ENCODE measurements around the gene RXYLT1. TPM values are rescaled to one million over a fixed set of nuclear protein-coding genes. Genes with fewer than 3 reads are reported as not detected.
A peak's percentile ranks its signal among the peaks of the same experiment; 100 is the strongest.
"Not testable (repeated sequence)": the region's sequence is repeated elsewhere in the genome, so short reads cannot be mapped to it uniquely, and the experiment has no call there.

Gene RXYLT1
- polyA plus RNA-seq, 1 donor (not counting 4 experiments of a cell fraction or from before 2014, with no cell fraction given): 17.0 TPM

GRCh38 chr12:63841571-63841970 lies 61.9 kb downstream of the RXYLT1 start:
- no peaks in the 10 kb centered on the region for H3K27me3 ChIP-seq (ENCODE audit: control insufficient read depth, extremely low read depth, insufficient read depth, low read length)
- H3K4me1 ChIP-seq (ENCODE audit: control insufficient read depth, extremely low read depth, insufficient read depth, low read length): peaks cover 7% of the 10 kb centered on the region
- TF ChIP-seq EZH2 (IDR thresholded peaks at IDR 0.05; ENCODE audit: low read length): no peak
- TF ChIP-seq CTCF (optimal IDR thresholded peaks at IDR 0.05 in 1 of 3, IDR thresholded peaks at IDR 0.05 in 1 of 3, conservative IDR thresholded peaks at IDR 0.05 in 1 of 3; ENCODE audit: extremely low read depth in 1 of 3, insufficient read depth in 2 of 3, low read length in 3 of 3): no peak
- dilution Hi-C loops (cut with MboI; ENCODE audit: extremely low pct_ligation_motif_present, low sequenced_read_pairs): loop anchor here (25.0 kb wide), 1 partner anchor 421 kb away; no protein-coding TSS in a partner anchor
- no peaks in the 10 kb centered on the region for H3K9me1 ChIP-seq (ENCODE audit: control insufficient read depth, extremely low read depth, insufficient read depth, low read length)
- no peaks in the 10 kb centered on the region for H3K9me3 ChIP-seq (ENCODE audit: control insufficient read depth, low read depth, low read length)
- H4K20me1 ChIP-seq (ENCODE audit: control insufficient read depth, extremely low read depth, insufficient read depth, low read length): no peaks in the 10 kb centered on the region
- no peak for FAIRE-seq
- no peak overlapping the region for H3K4me3 ChIP-seq (ENCODE audit: control insufficient read depth in 2 of 3, extremely low read depth in 1 of 3, insufficient read depth in 2 of 3, low read depth in 1 of 3, low read length in 3 of 3)
- H3K27ac ChIP-seq (ENCODE audit: control insufficient read depth, insufficient read depth, low read length): no peak overlapping the region
- H2AFZ ChIP-seq (ENCODE audit: control insufficient read depth, low read length): no peak overlapping the region
- peaks cover 21% of the 10 kb centered on the region for H3K79me2 ChIP-seq (ENCODE audit: control insufficient read depth, insufficient read depth, low read length)
- H3K9ac ChIP-seq (ENCODE audit: control insufficient read depth, extremely low read depth, insufficient read depth, low read length): no peak overlapping the region
- H3K4me2 ChIP-seq (ENCODE audit: control insufficient read depth, extremely low read depth, insufficient read depth, low read depth, low read length): no peak overlapping the region
- H3K36me3 ChIP-seq (ENCODE audit: control insufficient read depth in 2 of 2, extremely low read depth in 1 of 2, insufficient read depth in 2 of 2, low read length in 2 of 2): peaks cover 0 to 3% of the 10 kb centered on the region in 2 experiments
- DNase-seq (ENCODE audit: low read depth, low spot score): no peak

- not testable (repeated sequence) for H3K27ac ChIP-seq (ENCODE audit: control insufficient read depth, insufficient read depth, low read length)
- dilution Hi-C loops (cut with MboI; ENCODE audit: extremely low pct_ligation_motif_present, low sequenced_read_pairs): loop anchor here (25.0 kb wide), 1 partner anchor 420 kb away; no protein-coding TSS in a partner anchor
Measured at GRCh38 chr12:63842750-63843149, 63.0 kb downstream of the RXYLT1 start.

GRCh38 chr12:63843254-63843720 lies 63.6 kb downstream of the RXYLT1 start:
- dilution Hi-C loops (cut with MboI; ENCODE audit: extremely low pct_ligation_motif_present, low sequenced_read_pairs): loop anchor here (25.0 kb wide), 1 partner anchor 419 kb away; no protein-coding TSS in a partner anchor
- Histone ChIP-seq H3K4me2 (ENCODE audit: control insufficient read depth, extremely low read depth, insufficient read depth, low read depth, low read length) (peak overlapping the region; percentile 88), H3K9me1 (ENCODE audit: control insufficient read depth, extremely low read depth, insufficient read depth, low read length) (peaks cover 2% of the 10 kb centered on the region), H3K9ac (ENCODE audit: control insufficient read depth, extremely low read depth, insufficient read depth, low read length) (peak overlapping the region; percentile 93), H3K4me3 (ENCODE audit: control insufficient read depth in 2 of 3, extremely low read depth in 1 of 3, insufficient read depth in 2 of 3, low read depth in 1 of 3, low read length in 3 of 3) (peak overlapping the region; percentile 97 to 100 (median 100)), H3K27ac (ENCODE audit: control insufficient read depth, insufficient read depth, low read length) (no peak overlapping the region), H3K9me3 (ENCODE audit: control insufficient read depth, low read depth, low read length) (no peaks in the 10 kb centered on the region), H3K36me3 (ENCODE audit: control insufficient read depth in 2 of 2, extremely low read depth in 1 of 2, insufficient read depth in 2 of 2, low read length in 2 of 2) (peaks cover 0 to 7% of the 10 kb centered on the region in 2 experiments), H2AFZ (ENCODE audit: control insufficient read depth, low read length) (peak overlapping the region; percentile 49), H3K4me1 (ENCODE audit: control insufficient read depth, extremely low read depth, insufficient read depth, low read length) (peaks cover 19% of the 10 kb centered on the region), H3K27me3 (ENCODE audit: control insufficient read depth, extremely low read depth, insufficient read depth, low read length) (no peaks in the 10 kb centered on the region), H3K79me2 (ENCODE audit: control insufficient read depth, insufficient read depth, low read length) (peaks cover 36% of the 10 kb centered on the region), H4K20me1 (ENCODE audit: control insufficient read depth, extremely low read depth, insufficient read depth, low read length) (no peaks in the 10 kb centered on the region)
- no peak for DNase-seq (ENCODE audit: low read depth, low spot score)
- TF ChIP-seq CTCF (optimal IDR thresholded peaks at IDR 0.05 in 1 of 3, IDR thresholded peaks at IDR 0.05 in 1 of 3, conservative IDR thresholded peaks at IDR 0.05 in 1 of 3; ENCODE audit: extremely low read depth in 1 of 3, insufficient read depth in 2 of 3, low read length in 3 of 3) (no peak), EZH2 (IDR thresholded peaks at IDR 0.05; ENCODE audit: low read length) (no peak)
- no peak for FAIRE-seq

More at GRCh38 chr12:63842750-63843149, 63.0 kb downstream of the RXYLT1 start:
- H2AFZ ChIP-seq (ENCODE audit: control insufficient read depth, low read length); H3K9ac ChIP-seq (ENCODE audit: control insufficient read depth, extremely low read depth, insufficient read depth, low read length); H3K9me1 ChIP-seq (ENCODE audit: control insufficient read depth, extremely low read depth, insufficient read depth, low read length); H3K27me3 ChIP-seq (ENCODE audit: control insufficient read depth, extremely low read depth, insufficient read depth, low read length); DNase-seq (ENCODE audit: low read depth, low spot score); FAIRE-seq; H3K36me3 ChIP-seq (ENCODE audit: control insufficient read depth in 2 of 2, extremely low read depth in 1 of 2, insufficient read depth in 2 of 2, low read length in 2 of 2); H3K4me3 ChIP-seq (ENCODE audit: control insufficient read depth in 2 of 3, extremely low read depth in 1 of 3, insufficient read depth in 2 of 3, low read depth in 1 of 3, low read length in 3 of 3); H3K4me2 ChIP-seq (ENCODE audit: control insufficient read depth, extremely low read depth, insufficient read depth, low read depth, low read length); H3K9me3 ChIP-seq (ENCODE audit: control insufficient read depth, low read depth, low read length); H4K20me1 ChIP-seq (ENCODE audit: control insufficient read depth, extremely low read depth, insufficient read depth, low read length): not testable (repeated sequence)
- H3K4me1 ChIP-seq (ENCODE audit: control insufficient read depth, extremely low read depth, insufficient read depth, low read length): peaks cover 17% of the 10 kb centered on the region
- peaks cover 33% of the 10 kb centered on the region for H3K79me2 ChIP-seq (ENCODE audit: control insufficient read depth, insufficient read depth, low read length)

Measured in keratinocyte (primary cell).